ENCODE results near the gene CEACAM21.
A peak's percentile ranks its signal among the peaks of the same experiment; 100 is the strongest.

The CEACAM21 gene

DNA sequence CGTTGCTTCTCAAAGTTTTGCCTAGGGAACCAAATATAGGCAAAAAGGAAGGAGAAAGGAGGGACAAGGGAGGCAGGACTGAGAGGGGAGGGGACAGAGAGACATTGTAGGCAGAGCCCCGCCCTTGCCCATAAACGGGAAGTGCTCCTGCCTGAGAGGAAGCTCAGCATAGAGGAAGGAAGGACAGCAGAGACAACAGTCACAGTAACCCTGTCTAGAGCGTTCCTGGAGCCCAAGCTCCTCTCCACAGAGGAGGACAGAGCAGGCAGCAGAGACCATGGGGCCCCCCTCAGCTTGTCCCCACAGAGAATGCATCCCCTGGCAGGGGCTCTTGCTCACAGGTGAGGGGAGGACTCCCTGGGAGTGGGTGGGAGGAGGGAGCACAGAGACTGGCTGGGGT, at the start of gene CEACAM21:
Gene CEACAM21 (plus strand): TSS at position 169 of the 400 bp plus-strand sequence. CDS start 109 bp downstream, at position 278.
- DNase-seq: no peak

DNA sequence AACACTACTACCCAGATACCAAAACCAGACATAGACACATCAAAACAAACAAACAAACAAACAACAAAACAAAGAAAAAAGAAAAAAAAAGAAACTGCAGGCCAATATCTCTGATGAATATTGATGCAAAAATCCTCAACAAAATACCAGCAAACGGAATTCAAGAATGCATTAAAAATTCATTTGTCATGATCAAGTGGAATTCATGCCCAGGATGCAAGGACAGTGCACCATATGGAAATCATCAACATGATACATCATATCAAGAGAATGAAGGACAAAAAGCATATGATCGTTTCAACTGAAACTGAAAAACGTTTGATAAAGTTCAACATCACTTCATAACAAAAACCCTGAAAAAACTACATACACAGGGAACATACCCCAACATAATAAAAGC, 48.9 kb upstream of the CEACAM21 start:
- no peak for DNase-seq

DNA sequence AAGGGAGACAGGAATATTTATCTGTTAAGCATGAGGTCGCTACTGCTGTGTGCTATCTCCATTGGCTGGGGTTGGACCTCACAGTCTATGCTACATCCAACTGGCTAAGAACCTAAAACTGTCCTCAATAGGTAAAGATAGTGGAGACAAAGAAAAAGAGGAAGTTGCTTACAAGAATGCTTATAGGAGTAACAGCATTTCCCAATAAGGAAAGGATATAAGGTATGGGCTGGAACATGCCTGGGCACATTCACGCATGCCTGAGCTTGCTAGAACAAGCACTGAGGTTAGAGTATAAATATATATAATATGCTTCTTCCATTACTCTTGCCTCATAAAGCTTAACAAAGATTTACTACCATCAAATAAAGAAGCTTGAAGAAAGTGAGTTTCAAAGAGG, 47.9 kb upstream of the CEACAM21 start:
- DNase-seq: no peak

DNA sequence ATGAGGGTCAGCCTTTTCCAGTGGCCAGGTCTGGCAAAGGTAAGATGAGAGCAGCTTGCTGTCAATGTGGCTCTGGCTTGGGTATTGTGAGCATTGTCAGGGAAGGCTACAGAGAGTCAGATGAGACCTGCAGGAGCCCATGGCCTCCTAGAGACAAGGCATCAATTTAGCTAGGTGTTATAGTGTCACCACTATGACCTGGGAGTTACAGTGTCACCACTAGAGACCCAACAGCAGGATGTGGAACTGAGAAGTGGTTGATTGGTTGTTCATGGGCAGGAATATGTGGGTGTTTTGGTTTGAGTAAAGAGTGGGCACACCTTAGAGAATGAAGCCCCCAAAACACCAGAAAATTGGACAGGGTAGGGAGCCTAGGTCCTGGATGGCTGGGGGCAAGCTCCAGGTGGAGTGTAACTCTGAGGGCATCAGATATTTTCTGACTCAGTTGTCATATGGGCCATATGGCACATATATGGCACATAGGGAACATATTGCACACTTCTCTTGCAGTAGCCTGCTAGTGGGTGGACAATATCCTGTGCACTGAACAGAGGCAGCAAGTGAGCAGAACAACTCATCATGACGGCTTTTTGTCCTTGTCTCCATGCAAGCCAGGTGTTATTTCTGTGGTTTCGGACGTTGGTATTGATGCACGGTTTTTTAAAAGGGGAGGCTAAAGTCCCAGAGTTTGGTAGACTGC, 46.3 kb upstream of the CEACAM21 start:
- DNase-seq: no peak

DNA sequence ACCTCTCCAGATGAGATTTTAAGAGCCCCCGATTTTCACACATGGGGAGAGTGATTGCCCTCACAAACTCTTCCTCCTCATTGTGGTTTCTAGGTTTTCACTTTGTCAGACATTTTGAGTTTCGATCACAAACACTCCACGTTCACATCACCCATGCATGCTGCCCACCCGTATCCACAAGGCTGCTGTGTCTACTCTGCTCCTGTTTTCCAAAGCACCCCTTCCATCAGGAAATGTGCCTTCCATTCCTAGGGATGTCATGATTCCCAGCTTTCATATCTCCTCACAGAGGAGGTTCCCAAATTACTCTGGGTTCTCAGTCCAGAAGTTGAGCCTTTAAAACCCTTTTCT, 45.8 kb upstream of the CEACAM21 start:
- DNase-seq: no peak

DNA sequence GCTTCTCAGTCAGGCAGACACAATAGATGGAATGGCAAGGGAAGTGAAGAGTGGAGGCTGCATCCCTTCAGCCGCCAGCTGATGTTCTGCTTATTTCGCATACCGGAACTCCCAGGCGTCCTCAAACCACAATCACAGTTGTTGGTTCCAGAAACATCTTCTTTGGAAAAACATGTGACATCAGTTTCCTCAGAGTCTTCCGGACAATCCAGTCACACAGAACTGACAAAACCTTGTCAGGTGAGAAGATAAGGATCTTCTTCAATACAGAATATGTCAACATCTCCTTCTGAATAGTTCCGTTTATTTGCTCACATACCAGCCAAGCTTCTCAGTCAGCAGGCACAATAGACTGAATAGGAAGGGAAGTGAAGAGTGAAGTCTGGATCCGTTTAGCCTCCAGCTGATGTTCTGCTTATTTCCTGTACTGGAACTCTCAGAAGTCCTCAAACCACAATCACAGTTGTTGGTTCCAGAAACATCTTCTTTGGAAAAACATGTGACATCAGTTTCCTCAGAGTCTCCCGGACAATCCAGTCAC, 45.1 kb upstream of the CEACAM21 start:
- DNase-seq: no peak

DNA sequence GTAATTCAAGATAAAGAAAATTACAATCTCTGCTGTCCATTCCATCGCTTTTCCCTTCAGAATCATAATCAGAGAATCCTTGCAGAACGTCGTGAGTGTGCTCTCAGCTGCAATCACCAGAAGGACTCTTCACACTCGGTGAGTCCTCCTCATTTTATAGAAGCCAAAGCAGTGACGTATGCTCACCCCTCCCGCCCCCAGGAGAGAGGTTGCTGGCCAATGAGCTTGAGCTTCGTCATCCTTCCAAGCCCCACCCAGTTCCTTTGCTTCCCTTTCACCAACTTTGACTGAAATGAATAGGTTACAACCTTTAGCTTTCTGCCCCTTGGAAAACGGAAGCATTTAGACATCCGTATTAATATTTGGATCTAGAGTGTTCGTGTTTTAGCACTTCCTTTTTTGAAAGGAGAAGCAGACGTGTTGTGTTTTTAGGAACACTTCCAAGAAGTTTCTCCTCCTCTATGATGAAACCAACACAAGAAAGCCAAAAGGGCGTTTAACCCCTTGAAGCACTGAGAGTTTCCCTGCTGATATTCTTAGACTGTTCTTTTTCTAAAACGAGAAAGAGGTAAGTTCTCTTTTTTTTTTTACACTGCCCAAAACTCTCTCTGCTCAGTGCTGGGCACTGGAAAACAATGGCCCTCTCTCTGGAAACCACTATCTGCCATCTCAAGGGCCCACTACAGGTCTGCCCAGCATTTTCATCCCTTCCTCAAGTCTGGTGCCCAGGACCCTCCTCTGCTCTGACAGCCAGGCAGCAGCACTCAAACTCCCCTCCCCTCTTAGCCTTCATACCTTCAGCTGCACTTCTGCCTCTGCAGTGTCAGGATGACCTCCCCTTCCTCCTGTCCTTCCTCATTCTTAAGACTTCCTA, 44.3 kb upstream of the CEACAM21 start:
- DNase-seq: no peak

DNA sequence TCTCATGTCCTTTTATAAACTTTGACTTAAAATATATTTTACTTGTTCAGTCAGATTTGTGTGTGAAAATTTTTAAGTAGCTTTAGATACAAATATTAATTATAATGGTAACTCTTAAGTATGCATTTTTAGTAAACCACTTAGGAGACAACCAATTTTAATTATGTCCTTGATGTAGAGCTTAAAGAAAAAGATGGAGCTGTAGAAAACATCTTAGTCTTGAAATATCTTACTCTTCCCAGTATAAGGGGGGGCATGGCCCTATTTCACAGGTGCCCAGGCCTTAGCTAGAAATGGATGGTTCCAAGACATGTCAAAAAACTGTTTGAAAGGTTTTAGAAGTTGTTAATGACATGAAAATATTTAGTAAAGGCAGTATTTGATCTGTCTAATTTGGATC, 43.4 kb upstream of the CEACAM21 start:
- no peak for DNase-seq

DNA sequence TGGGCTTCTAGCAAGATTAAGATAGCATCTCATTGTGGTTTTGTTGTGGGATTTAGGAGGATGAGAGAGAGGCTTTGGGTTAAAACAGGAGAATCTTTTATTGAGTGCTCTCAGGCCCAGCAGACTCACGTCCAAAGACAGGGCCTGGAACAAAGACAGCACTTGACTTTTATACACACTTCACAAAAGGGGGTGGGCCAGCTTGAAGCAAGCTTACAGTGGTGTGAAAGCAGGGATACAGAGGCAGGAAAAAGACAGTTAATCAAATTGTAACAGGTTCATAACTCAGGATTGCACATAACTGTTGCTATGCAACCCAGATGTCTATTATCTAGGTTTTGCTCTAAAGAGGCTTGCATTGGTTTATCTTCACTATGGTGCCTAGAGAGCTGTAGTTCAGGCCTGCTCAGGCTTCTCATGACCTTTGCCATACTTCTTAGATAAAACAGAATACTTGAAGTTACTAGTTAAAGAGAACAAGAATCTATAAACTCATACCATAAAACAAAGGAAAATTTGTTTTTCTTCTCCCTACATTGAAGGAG, 42.2 kb upstream of the CEACAM21 start:
- DNase-seq: no peak

DNA sequence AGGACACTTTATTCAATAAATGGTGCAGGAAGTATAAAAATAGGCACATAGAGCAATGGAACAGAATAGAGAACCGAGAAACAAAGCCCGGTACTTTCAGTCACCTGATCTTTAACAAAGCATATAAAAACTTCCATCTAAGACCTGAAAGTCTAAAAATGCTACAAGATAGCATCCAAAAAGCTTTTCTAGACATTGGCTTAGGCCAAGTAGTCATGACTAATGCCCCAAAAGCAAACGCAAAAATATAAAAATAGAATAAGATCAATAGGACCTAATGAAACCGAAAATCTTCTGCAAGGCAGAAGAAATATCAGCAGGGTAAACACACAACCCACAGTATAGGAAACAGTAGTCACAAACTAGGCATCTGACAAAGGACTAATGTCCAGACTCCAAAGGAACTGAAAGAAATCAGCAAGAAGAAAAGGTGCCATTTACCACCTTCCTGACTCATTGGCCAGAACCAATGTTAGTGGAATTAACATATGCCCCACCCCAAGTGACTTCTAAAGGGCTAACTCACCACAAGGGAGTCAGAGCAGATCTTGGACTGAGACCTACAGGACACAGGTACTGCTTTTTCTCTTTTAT, 40.8 kb upstream of the CEACAM21 start:
- no peak for DNase-seq

DNA sequence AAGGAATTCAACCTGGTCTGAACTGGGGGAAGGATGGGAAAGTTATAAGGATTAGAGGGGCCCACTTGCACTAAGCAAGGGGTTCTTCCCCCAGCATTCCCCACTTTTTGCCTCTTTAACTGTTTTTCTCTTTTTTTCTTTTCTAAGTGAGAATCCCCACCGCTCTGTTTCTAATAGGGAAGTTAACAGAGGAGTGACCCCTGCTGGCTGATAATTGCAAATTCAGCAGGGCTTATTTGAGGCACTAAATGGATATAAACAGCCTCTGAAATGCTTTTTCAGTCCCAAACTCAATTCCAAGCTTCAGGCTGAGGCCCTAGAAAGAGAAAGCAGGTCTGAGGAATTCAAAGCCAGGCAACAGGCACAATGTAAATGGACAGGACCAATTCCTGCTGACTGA, 38.2 kb upstream of the CEACAM21 start:
- no peak for DNase-seq

DNA sequence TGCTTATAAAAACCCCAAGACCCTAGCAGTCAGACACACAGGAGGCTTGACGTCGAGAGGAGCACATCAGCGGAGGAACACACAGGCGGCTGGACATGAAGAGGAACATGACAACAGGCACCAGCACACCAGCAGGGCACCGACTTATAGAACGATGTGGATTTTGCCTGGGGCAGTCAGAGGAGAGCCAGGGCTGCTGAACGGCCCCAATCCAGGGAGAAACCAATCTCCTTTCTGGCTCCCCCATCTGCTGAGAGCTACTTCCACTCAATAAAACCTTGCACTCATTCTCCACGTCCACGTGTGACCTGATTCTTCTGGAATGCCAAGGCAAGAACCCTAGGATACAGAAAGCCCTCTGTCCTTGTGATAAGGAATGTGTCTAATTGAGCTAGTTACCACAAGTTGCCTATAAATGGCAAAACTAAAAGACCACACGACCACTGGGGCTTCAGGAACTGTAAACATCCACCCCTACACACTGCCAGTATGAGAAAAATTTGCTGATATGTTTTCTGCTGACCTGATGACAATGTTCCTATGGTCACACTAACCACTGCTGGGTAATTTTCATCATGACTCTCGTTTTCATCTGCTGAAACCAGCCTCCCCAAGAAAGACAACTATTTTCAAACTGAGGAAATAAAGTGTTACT, 35.8 kb upstream of the CEACAM21 start:
- DNase-seq: no peak

DNA sequence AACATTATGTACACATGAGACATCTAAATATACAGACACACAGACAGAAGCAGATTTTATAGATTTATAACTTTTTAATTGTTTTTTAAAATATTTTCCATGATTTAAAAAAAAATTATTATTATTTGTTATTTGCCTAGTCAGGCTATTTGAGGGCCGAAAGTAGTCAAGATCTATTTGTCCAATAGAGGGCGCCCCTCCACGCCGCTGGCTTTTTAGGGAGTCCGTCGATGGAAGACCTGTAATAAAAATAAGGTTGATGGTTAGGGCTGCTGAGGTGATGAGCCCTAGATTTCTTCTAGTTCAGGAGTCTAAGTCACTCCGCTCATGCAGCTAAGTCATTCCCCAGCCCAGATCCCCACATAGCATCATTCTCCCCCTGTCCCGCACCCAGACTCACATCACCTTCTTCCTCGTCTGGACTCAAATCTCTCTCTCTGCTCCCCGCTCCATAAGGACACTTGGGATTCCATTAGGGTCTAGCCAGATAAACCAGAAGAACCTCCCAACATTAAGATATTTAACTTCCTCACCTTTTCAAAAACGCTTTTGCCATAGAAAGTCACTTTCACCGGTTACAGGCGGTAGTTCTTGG, 33.9 kb upstream of the CEACAM21 start:
- DNase-seq: peak in 1 of 2 experiments; percentile 9

DNA sequence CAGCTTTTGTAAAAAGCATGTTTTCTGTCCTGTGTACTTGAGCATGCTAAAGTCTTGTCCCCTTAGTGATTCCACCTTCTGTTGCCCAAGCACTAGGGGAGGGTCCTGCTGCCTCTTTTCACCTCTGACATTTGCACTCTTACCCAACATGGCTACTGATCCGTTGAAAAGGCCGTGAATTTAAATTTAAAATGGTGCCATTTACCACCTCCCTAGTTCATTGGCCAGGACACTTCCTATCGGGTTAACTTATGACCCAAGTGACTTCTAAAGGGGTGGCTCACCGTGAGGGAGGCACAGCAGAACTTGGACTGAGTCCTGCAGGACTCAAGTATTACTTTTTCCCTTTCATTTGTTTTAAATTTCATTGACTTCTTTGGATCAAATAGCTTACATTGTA, 33.3 kb upstream of the CEACAM21 start:
- DNase-seq: no peak

DNA sequence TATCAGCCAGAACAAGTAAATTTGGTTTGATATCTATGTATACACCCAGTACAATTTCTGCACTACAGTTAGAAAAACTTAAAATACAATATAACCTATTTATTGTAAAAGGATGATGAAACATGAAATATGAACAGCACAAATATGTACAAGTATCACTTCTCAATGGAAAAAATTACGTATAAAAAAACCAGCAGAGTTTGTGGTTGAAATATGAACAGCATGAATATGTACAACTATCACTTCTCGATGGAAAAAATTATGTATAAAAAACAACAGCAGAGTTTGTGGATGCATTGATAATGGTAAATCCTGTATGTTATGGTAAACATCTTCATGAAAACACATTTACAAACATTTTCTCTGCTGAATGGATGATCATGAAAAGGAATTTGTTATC, 32.4 kb upstream of the CEACAM21 start:
- DNase-seq: no peak

DNA sequence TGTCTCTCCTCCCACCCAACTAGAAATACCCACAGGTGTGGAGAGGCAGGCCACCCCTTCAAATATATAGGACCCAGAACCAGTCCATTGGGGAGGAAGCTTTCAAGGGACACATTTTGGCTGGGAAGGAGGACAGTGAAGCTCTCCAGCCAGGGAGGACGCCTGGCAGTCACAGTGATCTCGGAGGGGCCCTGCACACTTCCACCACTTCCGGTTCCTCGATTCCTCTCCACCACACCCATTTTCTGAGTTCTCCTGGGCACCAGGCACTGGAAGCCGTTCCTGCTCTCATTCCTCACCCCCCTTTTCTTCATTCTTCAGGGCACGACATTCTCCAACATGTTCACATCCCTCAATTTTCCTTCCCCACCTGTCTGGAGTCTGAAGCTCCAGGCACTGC, 30.4 kb upstream of the CEACAM21 start:
- DNase-seq: no peak

DNA sequence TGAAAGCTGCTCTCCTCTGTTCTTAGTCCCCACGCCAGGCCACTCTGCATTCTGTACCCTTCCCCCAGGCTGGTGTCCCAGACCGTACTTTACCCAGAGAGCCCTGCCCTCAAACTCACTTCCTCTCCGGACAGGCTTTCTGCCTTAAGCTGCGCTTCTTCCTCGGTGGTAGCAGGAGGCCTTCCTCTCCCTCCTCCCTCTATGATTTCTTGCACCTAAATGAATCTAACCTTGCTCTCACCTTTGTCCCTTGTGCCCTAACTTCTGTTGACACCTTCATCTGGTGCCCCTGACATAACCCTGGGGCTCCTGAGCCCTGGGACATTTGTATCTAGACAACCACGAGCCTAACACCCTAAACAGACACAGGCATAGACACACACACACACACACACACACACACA, 29.6 kb upstream of the CEACAM21 start:
- DNase-seq: no peak

DNA sequence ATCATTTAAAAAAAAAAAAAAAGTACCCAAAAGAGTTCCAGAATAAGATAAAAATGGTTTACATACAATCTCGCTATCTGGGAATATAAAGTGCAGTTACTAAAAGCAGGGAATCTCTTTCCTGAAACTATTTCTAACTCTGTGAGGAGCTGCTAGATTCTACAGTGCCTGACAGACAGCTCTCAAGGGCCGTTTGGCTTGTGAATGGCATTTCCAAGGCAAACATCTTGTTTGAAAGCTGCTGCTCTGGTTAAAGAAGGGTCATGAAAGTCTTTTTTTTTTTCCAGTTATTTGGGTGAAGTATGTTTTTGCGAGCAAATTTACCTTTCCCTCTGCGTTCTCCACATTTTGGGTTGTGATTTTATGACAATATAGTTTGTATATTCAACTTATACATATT, 29.0 kb upstream of the CEACAM21 start:
- no peak for DNase-seq

DNA sequence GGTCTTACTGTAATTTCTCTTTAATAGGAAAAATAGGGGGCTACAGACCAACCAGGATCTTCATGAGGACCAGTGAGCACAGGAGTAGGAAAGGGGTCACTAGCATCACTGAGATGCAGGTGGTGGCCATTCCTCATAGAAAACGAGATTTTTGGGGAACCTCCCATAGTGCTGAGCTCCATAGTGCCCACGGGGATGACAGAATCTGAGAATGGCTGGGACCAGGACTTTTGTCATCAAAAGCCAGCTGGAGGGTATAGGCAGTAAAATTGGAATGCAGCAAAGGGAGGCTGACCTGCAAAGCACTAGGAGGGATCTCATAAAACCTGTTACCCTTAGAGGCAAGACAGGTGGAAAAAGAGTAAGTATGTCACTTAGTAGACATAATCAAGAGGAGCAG, 28.4 kb upstream of the CEACAM21 start:
- no peak for DNase-seq

DNA sequence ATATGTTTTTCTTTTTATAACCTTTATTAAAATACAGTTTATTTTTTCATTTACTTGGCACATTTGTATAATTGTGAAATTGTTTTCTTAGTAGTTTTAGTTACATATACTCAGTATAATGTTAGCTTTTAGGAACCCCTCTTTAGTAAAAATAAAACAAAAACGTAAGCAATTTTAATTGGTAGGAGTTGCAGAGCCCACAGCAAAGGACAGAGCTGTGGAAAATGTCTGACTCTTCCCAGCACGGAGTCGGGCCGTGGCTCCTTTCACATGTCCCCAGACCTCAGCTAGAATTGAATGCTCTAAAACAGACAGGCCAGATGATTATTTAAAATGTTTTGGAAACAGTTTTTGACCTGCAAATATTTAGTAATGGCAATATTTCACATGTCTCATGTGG, 27.9 kb upstream of the CEACAM21 start:
- no peak for DNase-seq

DNA sequence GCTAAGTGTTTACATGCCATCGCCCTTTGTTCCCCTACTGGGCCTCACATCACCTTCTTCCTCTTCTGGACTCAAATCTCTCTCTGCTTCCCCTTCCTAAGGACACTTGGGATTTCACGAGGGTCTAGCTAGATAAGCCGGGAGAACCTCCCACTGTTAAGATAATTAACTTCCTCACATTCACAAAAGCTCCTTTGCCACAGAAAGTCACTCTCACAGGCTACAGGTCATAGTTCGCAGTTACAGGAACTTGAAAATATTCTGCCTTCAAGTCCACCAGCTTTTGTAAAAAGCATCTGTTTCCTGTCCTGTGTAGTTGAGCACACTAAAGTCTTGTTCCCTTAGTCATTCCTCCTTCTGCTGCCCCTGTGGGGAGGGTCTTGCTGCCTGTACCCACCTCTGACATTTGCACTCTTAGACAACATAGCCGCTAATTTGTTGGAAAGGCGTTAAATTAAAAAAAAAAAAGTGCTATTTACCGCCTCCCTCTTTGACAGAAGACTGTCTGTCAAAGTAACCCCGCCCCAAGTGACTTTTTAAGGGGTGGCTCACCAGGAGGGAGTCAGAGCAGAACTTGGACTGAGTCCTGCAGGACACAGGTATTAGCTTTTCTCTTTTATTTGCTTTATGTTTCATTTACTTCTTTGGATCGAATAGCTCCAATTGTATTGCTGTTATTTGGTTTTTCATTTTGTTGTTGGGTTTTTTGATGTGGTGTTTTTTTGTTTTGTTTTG, 26.8 kb upstream of the CEACAM21 start:
- DNase-seq: no peak

DNA sequence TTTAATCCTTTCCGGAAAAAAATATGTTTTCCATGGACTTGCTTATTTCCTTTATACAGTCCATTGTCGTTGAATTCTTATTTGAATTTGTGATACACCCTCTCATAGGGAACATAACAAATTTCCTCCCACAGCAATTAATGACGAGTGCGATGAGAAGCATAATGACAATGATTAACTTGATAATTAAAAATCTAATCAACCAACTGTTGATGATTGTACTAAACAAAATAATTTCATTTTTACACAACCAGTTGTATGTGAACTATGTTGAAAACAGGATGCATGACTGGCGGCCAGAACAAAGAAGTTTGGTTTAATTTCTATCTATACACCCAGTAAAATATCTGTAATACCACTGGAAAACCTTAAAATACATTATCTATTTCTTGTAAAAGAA, 26.1 kb upstream of the CEACAM21 start:
- no peak for DNase-seq
